Vagina (tissue), 2 donors: Measurements from ENCODE around the gene SIVA1. TPM values are rescaled to one million over a fixed set of nuclear protein-coding genes. Genes with fewer than 3 reads are reported as not detected.
A peak's percentile ranks its signal among the peaks of the same experiment; 100 is the strongest.

Experiments used
- DNase-seq, 2 donors: peaks; one replicate each; pipeline ENCODE4 v3.0.0-alpha.2; 2017; ENCODE audit errors: extremely low spot score in 2 of 2
- H3K27ac ChIP-seq: fragments of 200-600 bp; sonication (generic); one replicate; pipeline ENCODE4 v1.5.1; 2019
- H3K27me3 ChIP-seq: fragments of 200-600 bp; sonication (generic); one replicate; pipeline ENCODE4 v1.5.1; 2019
- H3K36me3 ChIP-seq, 2 donors: fragments of 200-600 bp; sonication (generic); one replicate each; pipeline ENCODE4 v1.5.1; 2017 to 2019
- H3K4me1 ChIP-seq: fragments of 200-600 bp; sonication (generic); one replicate; pipeline ENCODE4 v1.5.1; 2019
- H3K4me3 ChIP-seq, 2 donors: fragments of 200-600 bp; sonication (generic); 1 replicate in 1 of 2; 2 replicates in 1 of 2; pipeline ENCODE4 v1.5.1; 2016 to 2019
- H3K9me3 ChIP-seq: fragments of 200-600 bp; sonication (generic); one replicate; pipeline ENCODE4 v1.5.1; 2019
- POLR2A ChIP-seq, 2 donors: fragments of 450-650 bp; IDR thresholded peaks; one replicate each; pipeline ENCODE4 v1.6.1; 2017; ENCODE audit warnings: antibody characterized with exemption in 2 of 2, mild to moderate bottlenecking in 2 of 2, moderate library complexity in 2 of 2
- POLR2AphosphoS5 ChIP-seq, 2 donors: sonication (generic); formaldehyde crosslinking; IDR thresholded peaks; one replicate each; pipeline ENCODE4 v1.9.0; 2017; ENCODE audit warnings: antibody characterized with exemption in 2 of 2, mild to moderate bottlenecking in 2 of 2, low read depth in 1 of 2; ENCODE audit not compliant: insufficient read depth in 1 of 2
- intact Hi-C: fragments of 100-400 bp; cut with DNase I; formaldehyde crosslinking; loops from one replicate; pipeline ENCODE4 v1.15.1; 2023
- total RNA-seq: library from RNA; depleted of rRNA; stranded (reverse); fragments of >200 nt; gene quantifications from one replicate; pipeline ENCODE4 v1.2.3, GENCODE V29; 2016
- TF ChIP-seq, protein P1 (sequence below), 3 experiments: fragments of 450-650 bp in 2 of 3; fragments of 200-600 bp in 1 of 3; sonication (generic) in 1 of 3; IDR thresholded peaks; one replicate each; pipeline ENCODE4 v1.5.1; 2017 to 2019; ENCODE audit warnings: antibody characterized with exemption in 3 of 3, mild to moderate bottlenecking in 2 of 3, moderate library complexity in 2 of 3

The SIVA1 gene
- total RNA-seq, 1 donor from 2014 or later, result 284 TPM

DNA sequence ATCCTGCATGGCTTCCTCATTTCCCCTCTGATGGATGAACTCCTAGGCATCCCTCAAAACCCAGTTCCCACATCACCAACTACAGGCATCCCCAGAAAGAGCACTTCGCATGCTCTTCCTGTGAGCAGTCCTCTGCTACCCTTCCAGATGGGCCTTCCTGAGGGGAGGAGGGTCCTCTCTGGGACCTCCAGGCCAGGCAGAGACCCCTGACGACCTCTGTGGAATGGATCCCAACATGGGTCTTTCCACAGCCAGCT is 40.7 kb downstream of the SIVA1 start:
- H3K27ac ChIP-seq, result no peak overlapping the region

DNA sequence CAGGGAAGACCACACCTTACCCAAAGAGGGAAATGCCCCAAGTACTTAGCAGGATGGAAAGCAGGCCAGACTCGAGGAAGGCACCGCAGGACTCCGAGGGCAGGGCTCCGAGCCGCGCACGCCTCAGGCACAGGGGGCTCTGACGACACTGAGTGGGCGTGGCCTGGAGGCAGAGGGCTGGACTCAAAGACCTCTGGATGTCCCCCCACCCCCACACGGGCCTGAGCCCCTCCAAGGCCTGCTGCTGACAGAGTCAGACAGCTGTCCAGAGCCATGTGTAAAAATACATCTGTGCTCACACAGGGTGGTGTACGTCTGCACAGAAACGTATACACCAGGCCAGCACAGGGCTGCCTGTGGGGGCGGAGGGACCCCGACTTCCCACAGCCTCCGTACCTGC is 41.2 kb downstream of the SIVA1 start:
- H3K4me3 ChIP-seq, result peak overlapping the region; percentile 80 to 97
- DNase-seq, result no peak
- intact Hi-C loops, result loop anchor here (10.0 kb wide), 1 partner anchor 191 kb away; the partner anchor contains the start of gene CLBA1
- peaks cover 44% of the 10 kb centered on the region for H3K4me1 ChIP-seq
- no peaks in the 10 kb centered on the region for H3K27me3 ChIP-seq
- no peak for TF ChIP-seq POLR2AphosphoS5 (IDR thresholded peaks at IDR 0.05; ENCODE audit: insufficient read depth in 1 of 2, low read depth in 1 of 2)
- no peaks in the 10 kb centered on the region for H3K9me3 ChIP-seq
- H3K36me3 ChIP-seq, result peaks cover 0 to 17% of the 10 kb centered on the region in 2 donors
- no peak overlapping the region for H3K27ac ChIP-seq

More for the DNA sequence above, 40.7 kb downstream of the SIVA1 start:
- TF ChIP-seq POLR2AphosphoS5 (IDR thresholded peaks at IDR 0.05; ENCODE audit: insufficient read depth in 1 of 2, low read depth in 1 of 2) (no peak), POLR2A (IDR thresholded peaks at IDR 0.05) (no peak)
- TF ChIP-seq, protein P1, sequence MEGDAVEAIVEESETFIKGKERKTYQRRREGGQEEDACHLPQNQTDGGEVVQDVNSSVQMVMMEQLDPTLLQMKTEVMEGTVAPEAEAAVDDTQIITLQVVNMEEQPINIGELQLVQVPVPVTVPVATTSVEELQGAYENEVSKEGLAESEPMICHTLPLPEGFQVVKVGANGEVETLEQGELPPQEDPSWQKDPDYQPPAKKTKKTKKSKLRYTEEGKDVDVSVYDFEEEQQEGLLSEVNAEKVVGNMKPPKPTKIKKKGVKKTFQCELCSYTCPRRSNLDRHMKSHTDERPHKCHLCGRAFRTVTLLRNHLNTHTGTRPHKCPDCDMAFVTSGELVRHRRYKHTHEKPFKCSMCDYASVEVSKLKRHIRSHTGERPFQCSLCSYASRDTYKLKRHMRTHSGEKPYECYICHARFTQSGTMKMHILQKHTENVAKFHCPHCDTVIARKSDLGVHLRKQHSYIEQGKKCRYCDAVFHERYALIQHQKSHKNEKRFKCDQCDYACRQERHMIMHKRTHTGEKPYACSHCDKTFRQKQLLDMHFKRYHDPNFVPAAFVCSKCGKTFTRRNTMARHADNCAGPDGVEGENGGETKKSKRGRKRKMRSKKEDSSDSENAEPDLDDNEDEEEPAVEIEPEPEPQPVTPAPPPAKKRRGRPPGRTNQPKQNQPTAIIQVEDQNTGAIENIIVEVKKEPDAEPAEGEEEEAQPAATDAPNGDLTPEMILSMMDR (IDR thresholded peaks at IDR 0.05), result no peak
- Histone ChIP-seq H3K4me3 (peak overlapping the region; percentile 80 to 97), H3K27me3 (no peaks in the 10 kb centered on the region), H3K36me3 (peaks cover 0 to 17% of the 10 kb centered on the region in 2 donors), H3K4me1 (peaks cover 44% of the 10 kb centered on the region), H3K9me3 (no peaks in the 10 kb centered on the region)
- intact Hi-C loops, result loop anchor here (10.0 kb wide), 1 partner anchor 191 kb away; the partner anchor contains the start of gene CLBA1
- DNase-seq, result no peak

DNA sequence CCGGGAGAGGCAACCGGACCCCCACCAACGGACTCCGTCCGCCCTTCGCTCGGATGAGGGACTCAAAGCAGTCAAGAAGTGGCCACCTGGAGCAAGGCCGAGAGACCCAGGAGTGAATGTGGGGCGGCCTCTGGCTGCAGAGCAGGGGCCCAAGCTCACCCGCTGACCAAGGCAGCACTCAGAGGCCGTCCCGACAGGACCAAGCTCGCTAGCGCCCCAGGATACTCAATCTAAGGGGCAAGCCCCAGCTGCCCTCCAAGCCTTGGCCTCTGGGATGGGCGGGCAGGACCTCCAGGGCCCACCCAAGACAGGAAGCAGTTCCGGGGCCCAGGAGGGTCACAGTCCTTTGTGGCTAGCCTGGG is 41.7 kb downstream of the SIVA1 start:
- Histone ChIP-seq H3K4me1 (peaks cover 44% of the 10 kb centered on the region), H3K27ac (peak overlapping the region; percentile 64), H3K36me3 (peaks cover 0 to 16% of the 10 kb centered on the region in 2 donors)

DNA sequence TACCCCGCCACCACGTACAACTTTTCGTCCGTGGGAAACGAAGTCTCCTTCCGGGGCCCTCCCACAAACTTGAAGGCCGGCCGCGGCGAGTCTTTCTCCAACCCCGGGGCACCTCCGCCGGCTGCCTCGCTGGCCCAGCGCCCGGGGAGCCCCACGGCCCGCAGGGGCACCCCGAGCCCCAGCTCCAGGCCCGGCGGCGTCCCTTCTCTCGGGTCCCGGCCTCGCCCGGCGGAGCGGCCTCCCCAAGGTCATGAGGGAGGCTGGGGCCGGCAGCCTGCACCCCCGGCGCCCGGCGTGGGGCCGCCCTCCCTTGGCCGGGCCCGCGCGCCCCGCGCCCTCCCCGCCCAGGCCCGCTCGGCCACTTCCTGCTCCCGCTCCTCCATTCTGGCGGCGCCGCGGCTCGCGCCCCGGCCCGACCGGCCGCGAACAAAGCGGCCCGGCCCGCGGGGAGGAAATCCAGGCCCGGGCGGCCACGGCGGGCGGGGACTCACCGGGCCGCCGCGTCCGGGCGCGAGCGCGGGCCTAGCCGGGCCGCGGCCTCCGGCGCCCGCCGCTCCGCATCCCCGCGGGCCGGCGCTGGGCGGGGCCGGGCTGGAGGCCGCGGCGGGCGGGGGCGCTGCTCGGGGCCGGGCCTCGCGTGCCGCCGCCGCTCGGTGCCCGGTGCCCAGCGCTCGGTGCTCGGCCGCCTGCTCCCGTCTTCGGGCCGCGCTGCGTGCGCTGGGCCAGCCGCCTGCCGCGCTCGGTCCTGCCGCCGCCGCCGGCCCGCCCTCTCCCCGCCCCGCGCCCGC is 42.2 kb downstream of the SIVA1 start, which contains the start of gene AKT1:
AKT1 (minus strand) TSS at position 756 of the 788 bp plus-strand sequence. CDS start 3,105 bp downstream, outside the sequence.
- peaks cover 42% of the 10 kb centered on the region for H3K4me1 ChIP-seq
- peak within 1 kb of the TSS; percentile 80 to 97 for H3K4me3 ChIP-seq
- H3K9me3 ChIP-seq, result no peaks in the 10 kb centered on the region
- intact Hi-C loops, result loop anchor here (5.0 to 10.0 kb wide), 2 partner anchors 190 to 448 kb away; partner anchors contain the start of gene CLBA1
- TF ChIP-seq, protein P1 (IDR thresholded peaks at IDR 0.05), result no peak
- TF ChIP-seq POLR2AphosphoS5 (IDR thresholded peaks at IDR 0.05; ENCODE audit: insufficient read depth in 1 of 2, low read depth in 1 of 2), result no peak
- TF ChIP-seq POLR2A (IDR thresholded peaks at IDR 0.05), result no peak
- H3K27me3 ChIP-seq, result no peaks in the 10 kb centered on the region
- no peak for DNase-seq
- H3K27ac ChIP-seq, result peak within 1 kb of the TSS; percentile 92
- peaks cover 0 to 10% of the 10 kb centered on the region in 2 donors for H3K36me3 ChIP-seq

More for the DNA sequence above, 41.7 kb downstream of the SIVA1 start:
- no peak for DNase-seq
- intact Hi-C loops, result loop anchor here (10.0 kb wide), 1 partner anchor 190 kb away; the partner anchor contains the start of gene CLBA1
- TF ChIP-seq, protein P1 (IDR thresholded peaks at IDR 0.05), result no peak
- TF ChIP-seq POLR2AphosphoS5 (IDR thresholded peaks at IDR 0.05; ENCODE audit: insufficient read depth in 1 of 2, low read depth in 1 of 2) (no peak), POLR2A (IDR thresholded peaks at IDR 0.05) (no peak)
- Histone ChIP-seq H3K4me3 (peak overlapping the region; percentile 80 to 97), H3K9me3 (no peaks in the 10 kb centered on the region), H3K27me3 (no peaks in the 10 kb centered on the region)

DNA sequence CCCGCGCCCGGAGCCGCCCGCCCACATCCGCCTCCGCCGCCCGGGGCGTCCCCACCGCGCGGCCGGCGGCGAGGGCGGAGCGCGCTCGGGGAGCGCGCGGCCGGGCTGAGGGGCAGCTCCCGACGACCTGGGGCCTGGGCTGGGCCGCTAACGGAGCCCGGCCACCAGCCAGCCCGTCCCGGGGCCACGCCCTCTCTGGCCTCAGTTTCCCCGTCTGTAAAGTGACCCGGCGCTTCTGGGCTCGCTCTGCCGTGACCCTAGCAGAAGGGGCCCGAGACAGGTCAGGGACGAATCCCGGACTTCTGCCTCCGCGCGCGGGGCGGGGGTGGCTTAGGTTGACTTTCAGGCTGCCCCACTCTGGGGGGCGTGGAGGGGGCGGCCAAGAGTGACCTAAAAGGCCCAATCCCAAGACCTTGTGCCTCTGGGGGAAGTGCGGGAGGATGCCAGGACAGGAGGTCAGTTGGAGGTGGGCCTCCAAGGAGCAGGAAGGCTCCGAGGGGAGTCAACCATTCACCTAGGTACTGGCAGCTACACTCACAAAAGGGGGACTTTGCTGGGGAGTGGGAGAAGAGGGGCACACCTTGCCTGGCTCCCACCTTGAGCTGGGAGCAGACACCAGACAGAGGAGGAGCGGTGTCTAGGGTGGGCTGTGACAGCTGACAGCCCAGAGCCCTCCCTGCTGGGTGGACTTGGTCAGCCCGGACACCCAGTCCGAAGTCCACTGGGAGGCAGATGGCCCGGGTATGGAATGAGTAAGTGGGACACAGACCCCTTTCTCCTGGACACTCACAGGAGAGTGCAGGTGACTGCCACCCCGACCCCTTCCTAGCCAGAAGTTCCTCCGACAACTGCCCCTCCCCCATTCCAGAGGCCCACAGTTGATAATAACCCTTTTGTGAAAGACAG is 43.1 kb downstream of the SIVA1 start:
- Histone ChIP-seq H3K9me3 (no peaks in the 10 kb centered on the region), H3K36me3 (peaks cover 0 to 8% of the 10 kb centered on the region in 2 donors), H3K27me3 (no peaks in the 10 kb centered on the region), H3K4me1 (peaks cover 41% of the 10 kb centered on the region), H3K4me3 (peak overlapping the region; percentile 49 to 55), H3K27ac (peak overlapping the region; percentile 92)
- DNase-seq, result no peak
- TF ChIP-seq, protein P1 (IDR thresholded peaks at IDR 0.05), result no peak
- peak in 1 of 2 donors; percentile 75 for TF ChIP-seq POLR2AphosphoS5 (IDR thresholded peaks at IDR 0.05; ENCODE audit: insufficient read depth in 1 of 2, low read depth in 1 of 2)
- peak in 1 of 2 donors; percentile 85 for TF ChIP-seq POLR2A (IDR thresholded peaks at IDR 0.05)
- intact Hi-C loops, result loop anchor here (5.0 to 10.0 kb wide), 2 partner anchors 189 to 449 kb away; partner anchors contain the start of gene CLBA1
